ENCODE data around the gene MAPK1. TPM values are rescaled to one million over a fixed set of nuclear protein-coding genes. Genes with fewer than 3 reads are reported as not detected.

The MAPK1 gene
- total RNA-seq, 2 experiments from 2014 or later: 39.6 to 79.8 TPM

DNA sequence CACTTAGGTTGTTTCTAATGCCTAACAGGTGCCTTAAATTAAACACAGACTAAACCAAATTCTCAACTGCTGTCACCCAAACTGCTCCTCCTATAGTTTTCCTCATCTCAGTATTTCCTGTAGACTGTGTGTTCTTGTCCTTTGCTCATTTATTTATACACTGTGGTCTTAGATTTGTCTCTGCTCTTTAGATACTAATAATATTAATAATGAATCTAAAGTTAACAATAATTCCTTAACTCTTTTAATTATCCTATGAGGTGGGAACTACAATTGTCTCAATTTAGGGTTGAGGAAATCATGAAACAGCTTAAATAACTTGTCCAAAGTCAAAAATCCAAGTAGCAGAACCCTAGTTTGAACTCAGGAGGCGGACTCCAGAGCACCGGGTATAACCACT lies 88.0 kb downstream of the MAPK1 start:
- Histone ChIP-seq H3K9me3 (ENCODE audit: low read length) (no peaks in the 10 kb centered on the region), H3K9me2 (ENCODE audit: insufficient read depth, low read length) (no peaks in the 10 kb centered on the region), H2AFZ (ENCODE audit: low read length) (no peak overlapping the region), H3K4me3 (ENCODE audit: low read depth, low read length, poor library complexity, severe bottlenecking) (no peak overlapping the region), H3K27ac (ENCODE audit: low read depth, low read length, poor library complexity, severe bottlenecking) (peak overlapping the region; percentile 88), H4K20me1 (ENCODE audit: insufficient read depth, low read length) (no peaks in the 10 kb centered on the region), H3K4me1 (ENCODE audit: insufficient read depth, low read length, poor library complexity, severe bottlenecking) (peaks cover 55% of the 10 kb centered on the region), H3K79me2 (ENCODE audit: insufficient read depth, low read depth, low read length) (peaks cover 12% of the 10 kb centered on the region; the same call in 1 of the 2 replicates), H3K4me2 (ENCODE audit: low read length) (no peak overlapping the region), H3K36me3 (ENCODE audit: insufficient read depth, low read length) (peaks cover 39% of the 10 kb centered on the region)
- CTCF ChIA-PET (ENCODE audit: unreplicated experiment): interaction anchor here (0.5 kb wide), 1 partner anchor 42 kb away, joined by 7 read pairs; no protein-coding TSS in a partner anchor
- TSS peak; percentile 43 for BruUV-seq (replicated peaks)
- intact Hi-C loops (cut with micrococcal nuclease; ENCODE audit: unreplicated experiment): no loop called here
- DNase-seq (ENCODE audit: low spot score): no peak
- POLR2A ChIA-PET: no interaction called here
- TF ChIP-seq, protein P1, sequence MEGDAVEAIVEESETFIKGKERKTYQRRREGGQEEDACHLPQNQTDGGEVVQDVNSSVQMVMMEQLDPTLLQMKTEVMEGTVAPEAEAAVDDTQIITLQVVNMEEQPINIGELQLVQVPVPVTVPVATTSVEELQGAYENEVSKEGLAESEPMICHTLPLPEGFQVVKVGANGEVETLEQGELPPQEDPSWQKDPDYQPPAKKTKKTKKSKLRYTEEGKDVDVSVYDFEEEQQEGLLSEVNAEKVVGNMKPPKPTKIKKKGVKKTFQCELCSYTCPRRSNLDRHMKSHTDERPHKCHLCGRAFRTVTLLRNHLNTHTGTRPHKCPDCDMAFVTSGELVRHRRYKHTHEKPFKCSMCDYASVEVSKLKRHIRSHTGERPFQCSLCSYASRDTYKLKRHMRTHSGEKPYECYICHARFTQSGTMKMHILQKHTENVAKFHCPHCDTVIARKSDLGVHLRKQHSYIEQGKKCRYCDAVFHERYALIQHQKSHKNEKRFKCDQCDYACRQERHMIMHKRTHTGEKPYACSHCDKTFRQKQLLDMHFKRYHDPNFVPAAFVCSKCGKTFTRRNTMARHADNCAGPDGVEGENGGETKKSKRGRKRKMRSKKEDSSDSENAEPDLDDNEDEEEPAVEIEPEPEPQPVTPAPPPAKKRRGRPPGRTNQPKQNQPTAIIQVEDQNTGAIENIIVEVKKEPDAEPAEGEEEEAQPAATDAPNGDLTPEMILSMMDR (conservative IDR thresholded peaks at IDR 0.05; ENCODE audit: low read length): no peak
- no peak for TF ChIP-seq EZH2phosphoT487 (IDR thresholded peaks at IDR 0.05; ENCODE audit: borderline replicate concordance, low read depth, low read length)

DNA sequence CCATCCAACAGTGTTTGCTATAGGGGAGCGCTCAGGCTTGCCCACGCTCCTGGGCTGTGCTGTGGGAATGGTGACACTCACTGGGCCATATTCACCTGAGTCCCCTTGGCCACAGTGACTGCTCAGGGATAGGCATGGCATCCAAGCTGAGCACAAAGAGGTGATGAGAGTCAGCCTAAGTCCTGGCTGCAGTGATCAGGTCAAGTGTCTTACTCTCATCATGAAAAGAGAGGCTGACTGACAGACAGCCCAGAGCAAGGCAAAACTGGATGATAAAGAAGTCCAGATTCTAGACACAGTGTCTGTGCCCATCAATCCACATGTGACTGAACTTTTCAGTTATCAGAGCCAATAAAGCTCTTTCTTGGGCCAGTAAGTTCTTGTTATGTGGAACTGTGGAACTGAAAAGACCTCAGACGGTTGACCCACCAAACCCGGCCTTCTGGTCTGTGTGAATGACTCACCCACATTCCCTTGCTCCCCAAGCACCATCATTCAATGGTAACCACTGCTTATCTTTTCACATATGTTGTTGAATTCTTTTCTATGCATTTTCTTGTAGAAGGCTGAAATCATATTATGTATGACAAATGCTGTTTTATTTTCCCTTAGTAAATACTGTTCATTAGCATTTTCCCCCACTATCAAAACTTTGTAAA lies 88.6 kb downstream of the MAPK1 start:
- H3K4me3 ChIP-seq (ENCODE audit: low read depth, low read length, poor library complexity, severe bottlenecking): no peak overlapping the region
- no peak overlapping the region for H2AFZ ChIP-seq (ENCODE audit: low read length)
- no peaks in the 10 kb centered on the region for H3K9me2 ChIP-seq (ENCODE audit: insufficient read depth, low read length)
- peaks cover 12% of the 10 kb centered on the region; the same call in 1 of the 2 replicates for H3K79me2 ChIP-seq (ENCODE audit: insufficient read depth, low read depth, low read length)
- H3K4me1 ChIP-seq (ENCODE audit: insufficient read depth, low read length, poor library complexity, severe bottlenecking): peaks cover 60% of the 10 kb centered on the region
- CTCF ChIA-PET (ENCODE audit: unreplicated experiment): interaction anchor here (0.6 kb wide), 1 partner anchor 24 kb away, joined by 3 read pairs; no protein-coding TSS in a partner anchor
- intact Hi-C loops (cut with micrococcal nuclease; ENCODE audit: unreplicated experiment): no loop called here
- peaks cover 38% of the 10 kb centered on the region for H3K36me3 ChIP-seq (ENCODE audit: insufficient read depth, low read length)
- no peaks in the 10 kb centered on the region for H4K20me1 ChIP-seq (ENCODE audit: insufficient read depth, low read length)
- POLR2A ChIA-PET: no interaction called here
- DNase-seq (ENCODE audit: low spot score): no peak
- no peak for TF ChIP-seq EZH2phosphoT487 (IDR thresholded peaks at IDR 0.05; ENCODE audit: borderline replicate concordance, low read depth, low read length)
- TF ChIP-seq, protein P1 (conservative IDR thresholded peaks at IDR 0.05; ENCODE audit: low read length): no peak
- peaks cover under 1% of the 10 kb centered on the region; the same call in 1 of the 2 replicates for H3K9me3 ChIP-seq (ENCODE audit: low read length)
- peak overlapping the region; percentile 88 for H3K27ac ChIP-seq (ENCODE audit: low read depth, low read length, poor library complexity, severe bottlenecking)
- BruUV-seq (replicated peaks): no TSS peak
- H3K4me2 ChIP-seq (ENCODE audit: low read length): no peak overlapping the region

DNA sequence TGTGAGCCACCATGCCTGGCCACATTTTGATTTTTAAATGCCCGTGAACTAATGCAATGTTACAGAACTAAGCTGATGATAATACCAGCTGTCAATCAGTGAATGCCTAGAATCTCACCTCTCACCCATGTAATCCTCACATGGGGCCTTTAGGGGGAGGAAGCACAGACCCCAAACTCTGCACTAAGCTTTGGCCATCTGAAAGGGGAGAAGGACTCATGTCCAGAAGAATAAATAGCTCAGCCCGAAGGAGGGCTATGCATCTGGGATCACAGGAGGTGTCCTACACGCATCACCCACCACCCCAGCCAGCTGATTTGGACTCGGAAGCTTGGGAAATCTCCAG lies 95.8 kb downstream of the MAPK1 start:
- H3K4me3 ChIP-seq (ENCODE audit: low read depth, low read length, poor library complexity, severe bottlenecking): no peak overlapping the region

More for the DNA sequence above, 95.8 kb downstream of the MAPK1 start:
- ChIA-PET CTCF (ENCODE audit: unreplicated experiment) (interaction anchor here (1.2 kb wide), 1 partner anchor 8 kb away, joined by 3 read pairs; no protein-coding TSS in a partner anchor), POLR2A (interaction anchor here (0.6 to 1.2 kb wide), 3 partner anchors 9 to 12 kb away, joined by 3 to 4 read pairs (median 4); no protein-coding TSS in a partner anchor)
- 0 out of 2 replicates have a peak overlapping the region, but pooled peaks have one; percentile 57 for H3K4me2 ChIP-seq (ENCODE audit: low read length)
- TF ChIP-seq, protein P1 (conservative IDR thresholded peaks at IDR 0.05; ENCODE audit: low read length): no peak
- TF ChIP-seq EZH2phosphoT487 (IDR thresholded peaks at IDR 0.05; ENCODE audit: borderline replicate concordance, low read depth, low read length): no peak
- no peak for DNase-seq (ENCODE audit: low spot score)
- H2AFZ ChIP-seq (ENCODE audit: low read length): no peak overlapping the region
- intact Hi-C loops (cut with micrococcal nuclease; ENCODE audit: unreplicated experiment): no loop called here
- no peaks in the 10 kb centered on the region for H3K9me2 ChIP-seq (ENCODE audit: insufficient read depth, low read length)
- peaks cover 67% of the 10 kb centered on the region for H3K36me3 ChIP-seq (ENCODE audit: insufficient read depth, low read length)
- BruUV-seq (replicated peaks): no TSS peak
- H3K9me3 ChIP-seq (ENCODE audit: low read length): peaks cover 3% of the 10 kb centered on the region; the same call in 1 of the 2 replicates
- H4K20me1 ChIP-seq (ENCODE audit: insufficient read depth, low read length): no peaks in the 10 kb centered on the region
- H3K27ac ChIP-seq (ENCODE audit: low read depth, low read length, poor library complexity, severe bottlenecking): peak overlapping the region; percentile 93
- no peaks in the 10 kb centered on the region for H3K79me2 ChIP-seq (ENCODE audit: insufficient read depth, low read depth, low read length)
- H3K4me1 ChIP-seq (ENCODE audit: insufficient read depth, low read length, poor library complexity, severe bottlenecking): peaks cover 47% of the 10 kb centered on the region
